GM18519 (cell line): ENCODE results near the gene LAMTOR1.
"Not testable (repeated sequence)": the region's sequence is repeated elsewhere in the genome, so short reads cannot be mapped to it uniquely, and the experiment has no call there.

Experiments
- ATAC-seq: cut with Tn5 transposase; IDR thresholded peaks from one replicate; pipeline ENCODE4 v1.9.1; 2021; ENCODE audit warnings: mild to moderate bottlenecking, moderate library complexity; ENCODE audit not compliant: unreplicated experiment, low FRiP score

The LAMTOR1 gene

GRCh38 chr11:72102946-72103753 is at the start of gene LAMTOR1:
TSS of gene LAMTOR1 (minus strand) at chr11:72103297. CDS start at chr11:72103224, 73 bp downstream.
- ATAC-seq: peak; percentile 65

DNA sequence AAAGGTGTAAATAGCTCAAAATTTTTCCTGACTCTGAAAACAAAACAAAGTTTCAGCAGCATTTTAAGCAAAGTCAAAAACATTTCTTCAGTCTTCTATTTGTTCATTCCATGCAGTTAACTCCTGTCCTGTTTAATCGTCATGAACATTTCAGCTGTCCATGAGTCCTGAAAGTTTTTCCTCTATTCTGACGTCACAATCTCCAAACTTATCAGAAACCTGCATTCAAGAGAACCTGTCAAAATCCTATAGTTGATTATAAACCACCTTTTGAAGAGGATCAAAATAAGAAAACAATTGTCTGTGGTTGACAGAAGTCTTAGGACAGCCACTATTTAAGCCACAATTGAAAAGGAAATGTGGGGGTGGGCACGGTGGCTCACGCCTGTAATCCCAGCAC is 47.8 kb upstream of the LAMTOR1 start:
- no peak for ATAC-seq

DNA sequence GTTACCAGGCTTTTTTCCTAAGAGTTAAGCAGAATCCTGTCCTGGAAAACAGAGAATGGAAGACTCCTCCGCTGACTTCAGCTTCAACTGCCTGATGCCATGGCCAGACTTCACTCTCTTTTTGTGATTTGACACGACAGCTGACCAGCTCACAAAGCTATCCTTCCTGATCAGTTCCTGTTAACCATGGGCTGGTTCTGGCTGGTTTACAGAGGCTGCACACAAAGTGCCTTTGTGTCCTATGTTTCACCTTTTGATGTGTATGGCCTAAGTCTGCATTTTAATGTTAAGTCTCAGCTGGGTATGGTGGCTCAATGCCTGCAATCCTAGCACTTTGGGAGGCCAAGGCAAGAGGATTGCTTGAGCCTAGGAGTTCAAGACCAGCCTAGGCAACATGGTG is 43.5 kb upstream of the LAMTOR1 start:
- ATAC-seq: no peak

GRCh38 chr11:72144807-72145565 is 41.9 kb upstream of the LAMTOR1 start:
- no peak for ATAC-seq

DNA sequence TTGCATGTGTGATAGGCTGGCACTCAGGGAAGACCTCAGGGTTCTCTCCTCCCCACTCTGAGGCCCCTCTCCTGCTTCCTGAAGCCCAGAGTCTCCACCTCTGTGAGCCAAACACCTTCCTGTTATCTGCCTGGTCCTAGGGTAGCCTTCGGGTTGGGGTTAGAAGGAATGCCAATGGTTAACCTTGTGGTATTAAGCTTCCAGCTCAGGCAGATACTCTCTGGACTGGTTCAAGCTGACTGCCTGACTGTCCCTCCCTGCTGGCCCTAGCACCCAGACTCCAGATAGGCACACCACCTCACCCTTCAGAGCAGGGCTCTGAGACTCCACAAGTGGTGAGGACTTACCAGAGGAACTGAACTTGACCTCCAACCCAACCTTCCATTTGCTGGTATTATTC is 39.4 kb upstream of the LAMTOR1 start:
- not testable (repeated sequence) for ATAC-seq

GRCh38 chr11:72142086-72142485 is 39.0 kb upstream of the LAMTOR1 start:
- not testable (repeated sequence) for ATAC-seq

DNA sequence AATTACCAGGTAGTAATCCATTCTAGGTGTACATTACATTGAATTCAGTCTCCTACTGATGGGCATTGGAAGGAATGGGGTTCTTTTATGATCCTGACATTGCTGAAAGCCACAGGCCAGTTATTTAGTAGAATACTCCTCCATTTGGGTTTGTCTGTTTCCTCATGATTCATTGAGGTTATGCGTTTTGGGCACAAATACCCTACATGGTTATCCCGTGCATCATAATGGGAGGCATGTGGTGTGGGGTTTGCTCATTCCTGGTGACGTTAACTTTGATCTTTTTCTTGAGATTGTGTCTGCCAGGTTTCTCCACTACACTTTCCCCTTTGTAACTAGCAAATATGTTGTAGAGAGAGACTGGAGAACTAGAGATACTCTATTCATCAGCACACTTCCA is 38.0 kb upstream of the LAMTOR1 start:
- ATAC-seq: no peak

- no peak for ATAC-seq
These were observed 37.6 kb upstream of the LAMTOR1 start for GRCh38 chr11:72140661-72141060.

- ATAC-seq: no peak
These were observed 36.4 kb upstream of the LAMTOR1 start for GRCh38 chr11:72139500-72139899.

DNA sequence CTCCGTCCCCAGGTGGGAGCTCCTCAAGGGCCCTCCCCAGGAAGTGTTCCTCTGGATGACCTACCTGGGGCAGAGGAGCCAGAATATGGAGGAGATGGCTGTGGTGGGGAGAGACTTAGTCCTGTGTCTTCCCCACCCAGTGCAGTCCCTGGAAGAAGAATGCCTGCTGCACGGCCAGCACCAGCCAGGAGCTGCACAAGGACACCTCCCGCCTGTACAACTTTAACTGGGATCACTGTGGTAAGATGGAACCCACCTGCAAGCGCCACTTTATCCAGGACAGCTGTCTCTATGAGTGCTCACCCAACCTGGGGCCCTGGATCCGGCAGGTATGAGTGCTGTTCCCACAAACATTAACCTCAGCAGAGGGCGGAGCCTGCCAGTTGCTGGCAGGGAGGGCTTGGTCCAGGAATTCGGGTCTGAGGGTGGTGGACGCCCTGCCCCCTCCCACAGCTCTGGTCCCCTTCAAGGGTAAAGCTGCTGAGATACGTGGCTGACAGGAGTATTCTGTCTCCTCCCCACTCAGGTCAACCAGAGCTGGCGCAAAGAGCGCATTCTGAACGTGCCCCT is 35.8 kb upstream of the LAMTOR1 start:
- no peak for ATAC-seq

GRCh38 chr11:72136684-72137262 is 33.7 kb upstream of the LAMTOR1 start:
- ATAC-seq: no peak

DNA sequence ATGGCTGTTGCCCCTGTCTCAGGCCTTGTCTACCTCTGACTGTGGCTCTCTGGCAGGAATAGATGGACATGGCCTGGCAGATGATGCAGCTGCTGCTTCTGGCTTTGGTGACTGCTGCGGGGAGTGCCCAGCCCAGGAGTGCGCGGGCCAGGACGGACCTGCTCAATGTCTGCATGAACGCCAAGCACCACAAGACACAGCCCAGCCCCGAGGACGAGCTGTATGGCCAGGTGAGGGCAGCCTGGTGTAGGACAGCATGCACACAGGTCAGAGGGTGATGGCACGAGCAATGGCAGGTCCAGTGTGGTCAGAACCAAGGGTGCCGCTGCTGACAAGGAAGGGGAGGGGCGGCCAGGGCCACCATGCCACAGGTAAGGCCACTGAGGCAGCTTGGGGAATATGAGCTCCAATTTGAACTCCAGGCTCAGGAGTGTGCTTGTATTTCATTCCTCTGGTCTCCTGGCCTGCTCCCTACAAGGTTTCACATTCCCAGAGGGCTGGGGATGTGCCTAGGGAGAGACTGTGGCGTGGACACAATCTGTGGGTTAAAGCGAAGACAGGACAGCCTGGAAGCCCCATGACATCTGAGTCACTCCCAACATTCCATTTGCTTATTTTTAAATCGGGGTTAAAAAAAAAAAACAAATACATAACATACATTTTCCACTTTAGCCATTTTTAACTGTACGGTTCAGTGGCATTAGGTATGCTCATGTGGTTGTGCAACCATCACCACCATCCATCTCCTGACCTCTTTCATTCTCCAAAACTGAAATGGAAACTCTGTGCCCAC is 33.0 kb upstream of the LAMTOR1 start:
- no peak for ATAC-seq

GRCh38 chr11:72135473-72135872 is 32.4 kb upstream of the LAMTOR1 start, which contains the start of gene FOLR3:
TSS of gene FOLR3 (plus strand) at chr11:72135725. CDS start at chr11:72135953, 228 bp downstream.
- not testable (repeated sequence) for ATAC-seq

DNA sequence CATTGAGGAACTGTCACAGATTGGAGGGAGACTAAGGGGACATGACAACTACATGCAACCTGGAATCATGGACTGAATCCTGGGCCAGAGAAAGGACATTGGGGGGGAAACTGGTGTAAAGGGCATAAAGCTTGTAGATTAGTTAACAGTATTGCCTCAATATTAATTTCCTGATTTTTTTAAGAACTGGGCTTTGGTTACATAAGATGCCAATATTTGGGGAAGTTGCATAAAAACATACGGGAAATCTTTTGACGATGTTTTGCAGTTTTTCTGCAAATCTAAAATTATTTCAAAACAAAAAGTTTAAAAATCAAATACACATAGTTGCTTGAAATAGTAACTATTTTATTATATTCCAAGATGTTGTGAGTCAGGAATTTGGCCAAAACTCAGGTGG is 29.5 kb upstream of the LAMTOR1 start:
- no peak for ATAC-seq

DNA sequence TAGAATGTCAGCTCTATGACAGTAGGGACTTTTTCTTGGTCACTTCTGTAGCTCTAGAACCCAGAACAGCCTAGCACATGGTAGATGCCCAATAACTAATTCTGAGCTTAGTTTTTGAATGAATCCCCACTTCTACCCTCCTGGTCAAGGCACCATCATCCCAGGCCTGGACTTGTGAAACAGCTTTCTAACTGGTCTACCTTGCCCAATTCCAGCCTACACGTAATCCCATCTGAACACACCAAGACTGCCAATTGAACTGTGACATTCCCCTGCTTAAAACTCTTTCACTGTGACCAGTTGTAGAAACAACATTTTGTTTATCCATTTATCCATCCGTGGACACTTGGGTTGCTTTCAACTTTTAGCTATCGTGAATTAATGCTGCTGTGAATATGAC is 26.3 kb upstream of the LAMTOR1 start:
- ATAC-seq: no peak

- no peak for ATAC-seq
These were observed 24.8 kb upstream of the LAMTOR1 start for GRCh38 chr11:72127923-72128322.

- ATAC-seq: no peak
These were observed 22.9 kb upstream of the LAMTOR1 start for GRCh38 chr11:72125956-72126355.

- no peak for ATAC-seq
These were observed 20.9 kb upstream of the LAMTOR1 start for GRCh38 chr11:72124046-72124445.

DNA sequence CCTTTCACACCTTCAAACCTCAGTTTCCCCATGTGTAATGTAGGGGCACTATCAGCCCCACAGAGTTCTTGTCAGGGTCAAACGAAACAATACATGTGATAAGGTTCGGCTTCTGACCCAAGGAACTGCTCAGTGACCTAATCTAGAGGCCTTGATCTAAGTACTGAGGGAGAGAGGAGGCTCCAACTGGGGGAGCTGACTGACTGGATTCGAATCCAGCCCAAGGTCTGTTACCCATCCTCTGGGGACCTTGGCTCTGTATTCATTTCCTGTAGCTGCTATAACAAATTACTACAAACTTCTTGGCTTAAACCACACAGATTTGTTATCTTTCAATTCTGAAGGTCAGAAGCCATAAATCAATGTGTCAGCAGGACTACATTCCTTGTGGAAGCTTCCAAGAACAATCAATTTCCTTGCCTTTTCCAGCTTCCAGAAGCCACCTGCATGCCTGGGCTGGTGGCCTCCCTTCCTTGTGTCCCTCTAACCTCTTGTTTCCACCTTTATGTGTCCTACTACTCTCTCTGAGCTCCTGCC is 20.1 kb upstream of the LAMTOR1 start:
- no peak for ATAC-seq

GRCh38 chr11:72122607-72123006 is 19.5 kb upstream of the LAMTOR1 start:
- no peak for ATAC-seq
